Measurements from ENCODE around the gene SLC16A3.

- TF ChIP-seq ZNF512 (CRISPR knock-in tag; IDR thresholded peaks at IDR 0.05; ENCODE audit: borderline replicate concordance) (no peak), AFF4 (CRISPR knock-in tag; IDR thresholded peaks at IDR 0.05; ENCODE audit: borderline replicate concordance) (no peak), ATF6 (CRISPR knock-in tag; IDR thresholded peaks at IDR 0.05) (no peak), HMGA2 (CRISPR knock-in tag; IDR thresholded peaks at IDR 0.05) (no peak)
Observed at GRCh38 chr17:82282239-82283207, 53.7 kb downstream of the SLC16A3 start.

Measured in WTC11 (cell line).